Motor neuron (in vitro differentiated cells): ENCODE data around the gene HMGB4. TPM values are rescaled to one million over a fixed set of nuclear protein-coding genes. Genes with fewer than 3 reads are reported as not detected.

Source experiments
- ATAC-seq, 8 experiments: fragments of 200-7000 bp; cut with Tn5 transposase; replicated peaks in 6 of 8; 2 replicates each; pipeline ENCODE4 v1.8.0; 2021; ENCODE audit warnings: mild to moderate bottlenecking in 8 of 8, moderate library complexity in 8 of 8
- H3K27ac ChIP-seq, 2 donors: fragments of 250-450 bp; sonication (Bioruptor Pico); 2 replicates each; pipeline ENCODE4 v1.9.0; 2021; ENCODE audit warnings: antibody characterized with exemption in 2 of 2, mild to moderate bottlenecking in 2 of 2, moderate library complexity in 1 of 2
- H3K4me1 ChIP-seq, 2 donors: fragments of 250-450 bp; sonication (Bioruptor Pico); replicated peaks in 1 of 2; 2 replicates each; pipeline ENCODE4 v1.6.1; 2021; ENCODE audit warnings: antibody characterized with exemption in 2 of 2, mild to moderate bottlenecking in 2 of 2, moderate library complexity in 1 of 2
- H3K4me3 ChIP-seq, 5 donors: fragments of 250-450 bp; sonication (Bioruptor Pico); 2 replicates each; pipeline ENCODE4 v1.9.0; 2021; ENCODE audit warnings: antibody characterized with exemption in 5 of 5, mild to moderate bottlenecking in 5 of 5, moderate library complexity in 4 of 5
- WGBS, 10 experiments: fragments of 450-650 bp; shearing (Covaris generic); methylation state at CpG; one replicate each; pipeline ENCODE4 v1.0.0; 2022; 5-methylcytosine and 5-hydroxymethylcytosine counted together
- in situ Hi-C, 9 experiments: fragments of 400-800 bp; cut with MboI; loops; one replicate each; pipeline ENCODE4 v1.15.0; 2021; ENCODE audit warnings: low sequenced_read_pairs in 9 of 9, low pct_unique_long_range_greater_than_20kb in 2 of 9; ENCODE audit not compliant: unreplicated experiment in 9 of 9
- total RNA-seq, 8 experiments: library from RNA; unstranded; fragments of 300-600 nt; gene quantifications; 2 replicates each; pipeline versions ENCODE4 v1.2.3 to v1.2.4, GENCODE V29; 2022

The HMGB4 gene
- total RNA-seq, 8 experiments from 2014 or later = 0.08 to 0.85 (median 0.33) TPM; not detected in 4

DNA sequence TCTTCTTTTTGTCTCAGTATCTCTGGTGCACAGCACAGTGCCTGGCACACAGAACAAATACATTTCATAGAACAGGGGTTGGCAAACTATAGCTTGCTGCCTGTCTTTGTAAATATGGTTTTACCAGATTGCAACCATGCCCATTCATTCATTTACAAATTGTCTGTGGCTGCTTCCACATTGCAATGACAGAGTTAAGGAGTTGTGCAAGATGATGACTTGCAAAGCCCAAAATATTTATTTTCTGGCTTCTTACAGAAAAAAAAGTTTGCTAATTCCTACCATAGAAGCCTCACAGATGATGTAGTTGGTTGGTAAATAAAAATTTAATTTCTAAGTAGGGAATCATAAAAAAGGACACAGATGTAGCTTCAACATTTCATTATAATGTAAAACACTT lies 11.2 kb upstream of the HMGB4 start:
- in situ Hi-C loops = no loop called here
- H3K4me3 ChIP-seq = no peak overlapping the region
- H3K4me1 ChIP-seq = no peaks in the 10 kb centered on the region
- H3K27ac ChIP-seq = no peak overlapping the region
- peak in 2 of 8 experiments; percentile 26 to 45 for ATAC-seq

DNA sequence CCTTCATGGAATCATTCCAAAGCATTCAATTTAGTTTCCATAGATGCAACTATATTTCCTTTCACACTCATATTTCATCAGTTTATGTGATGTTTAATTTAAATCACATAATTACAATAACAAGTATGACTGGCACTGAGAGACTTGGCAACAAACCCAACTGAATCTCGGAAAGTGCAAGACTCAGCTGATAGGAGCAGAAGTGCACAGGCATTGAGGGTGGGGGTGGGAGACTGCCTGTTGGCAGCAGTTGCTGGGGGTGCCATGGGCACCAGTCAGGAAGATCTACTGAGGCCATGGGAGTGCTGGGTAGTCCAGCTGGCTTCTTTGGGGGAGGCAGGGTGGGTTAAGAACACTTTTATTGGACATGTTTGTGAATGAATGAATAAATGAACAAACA lies 10.4 kb upstream of the HMGB4 start:
- Histone ChIP-seq H3K4me1 (no peaks in the 10 kb centered on the region), H3K4me3 (no peak overlapping the region), H3K27ac (no peak overlapping the region)
- in situ Hi-C loops = no loop called here
- WGBS, 10 experiments = 0 to 100% (median 67%) methylated on average over 1 of the region's 1 CpG; no CpG with 5 or more reads in 6 of the 10 experiments
- no peak for ATAC-seq

- Histone ChIP-seq H3K4me1 (no peaks in the 10 kb centered on the region), H3K4me3 (no peak overlapping the region), H3K27ac (no peak overlapping the region)
- no peak for ATAC-seq
- WGBS, 10 experiments = 20 to 87% (median 80%) methylated on average over 1 to 5 of the region's 5 CpGs; no CpG with 5 or more reads in 2 of the 10 experiments
- in situ Hi-C loops = no loop called here
These were observed 9.8 kb upstream of the HMGB4 start for GRCh38 chr1:33854091-33854490.

DNA sequence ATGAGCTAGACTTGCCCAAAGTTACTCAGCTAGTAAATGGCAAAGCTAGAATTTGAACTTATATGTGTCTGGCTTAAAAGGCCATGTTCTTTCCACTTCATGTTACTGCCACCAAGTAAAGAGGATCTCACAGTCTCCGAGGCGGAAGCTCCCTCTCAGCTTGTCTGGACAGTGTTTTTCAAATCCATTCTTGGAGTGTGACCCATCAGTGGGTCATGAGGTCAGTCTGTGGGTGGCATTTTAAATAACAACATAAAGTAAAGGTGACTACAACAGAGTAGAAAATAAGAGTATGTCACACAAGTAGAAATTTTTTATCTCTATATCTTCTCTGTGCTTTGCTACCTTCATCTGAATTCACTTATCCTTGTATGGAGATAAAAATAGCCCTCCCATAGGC lies 3.2 kb upstream of the HMGB4 start:
- ATAC-seq = no peak
- Histone ChIP-seq H3K27ac (no peak overlapping the region), H3K4me1 (no peaks in the 10 kb centered on the region), H3K4me3 (no peak overlapping the region)
- WGBS, 10 experiments = 50 to 93% (median 87%) methylated on average over 2 of the region's 2 CpGs; no CpG with 5 or more reads in 4 of the 10 experiments
- in situ Hi-C loops = no loop called here

DNA sequence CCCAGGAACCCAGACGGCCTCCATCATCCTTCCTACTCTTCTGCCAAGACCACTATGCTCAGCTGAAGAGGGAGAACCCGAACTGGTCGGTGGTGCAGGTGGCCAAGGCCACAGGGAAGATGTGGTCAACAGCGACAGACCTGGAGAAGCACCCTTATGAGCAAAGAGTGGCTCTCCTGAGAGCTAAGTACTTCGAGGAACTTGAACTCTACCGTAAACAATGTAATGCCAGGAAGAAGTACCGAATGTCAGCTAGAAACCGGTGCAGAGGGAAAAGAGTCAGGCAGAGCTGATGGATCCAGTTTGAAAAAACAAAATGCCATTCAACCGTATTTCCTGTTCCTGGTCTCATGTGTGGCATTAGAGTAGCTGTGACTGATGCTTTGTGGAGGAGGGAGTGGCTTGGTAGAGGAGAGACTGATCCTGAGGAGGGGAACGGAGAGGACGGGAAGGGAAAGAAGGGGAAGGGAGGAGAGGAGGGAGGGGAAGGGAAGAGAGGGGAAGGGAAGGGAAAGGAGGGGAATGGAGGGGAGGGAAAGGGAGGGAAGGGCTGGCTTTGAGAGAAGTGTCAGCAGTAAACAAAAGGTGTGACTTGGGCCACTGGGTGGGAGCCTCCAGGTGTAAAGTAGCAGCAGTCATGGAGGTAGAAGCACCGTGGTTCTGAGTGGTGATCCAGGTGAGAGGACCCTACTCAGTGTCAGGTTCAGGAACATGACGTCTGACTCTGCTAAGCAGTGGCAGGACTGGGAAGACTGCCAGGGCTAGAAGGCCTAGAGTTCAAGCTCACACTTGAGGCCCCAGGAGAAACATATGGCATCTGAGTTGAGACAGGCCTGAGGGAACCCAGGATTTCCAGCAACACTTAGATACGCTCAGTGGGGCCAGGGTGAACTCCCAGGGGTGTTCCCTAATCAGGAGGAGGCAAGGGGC lies 846 bp downstream of the HMGB4 start:
- H3K27ac ChIP-seq = no peak overlapping the region
- in situ Hi-C loops = no loop called here
- no peak overlapping the region for H3K4me3 ChIP-seq
- ATAC-seq = no peak
- H3K4me1 ChIP-seq = no peaks in the 10 kb centered on the region
- 77 to 100% (median 92%) methylated on average over 1 to 9 of the region's 14 CpGs; no CpG with 5 or more reads in 2 of the 10 experiments for WGBS, 10 experiments

- H3K4me1 ChIP-seq = no peaks in the 10 kb centered on the region
- in situ Hi-C loops = no loop called here
- ATAC-seq = peak in 1 of 8 experiments; percentile 46
- 57 to 86% (median 80%) methylated on average over 1 to 6 of the region's 6 CpGs; no CpG with 5 or more reads in 5 of the 10 experiments for WGBS, 10 experiments
- no peak overlapping the region for H3K27ac ChIP-seq
- H3K4me3 ChIP-seq = no peak overlapping the region
These were observed 2.4 kb downstream of the HMGB4 start for GRCh38 chr1:33866281-33866680.

DNA sequence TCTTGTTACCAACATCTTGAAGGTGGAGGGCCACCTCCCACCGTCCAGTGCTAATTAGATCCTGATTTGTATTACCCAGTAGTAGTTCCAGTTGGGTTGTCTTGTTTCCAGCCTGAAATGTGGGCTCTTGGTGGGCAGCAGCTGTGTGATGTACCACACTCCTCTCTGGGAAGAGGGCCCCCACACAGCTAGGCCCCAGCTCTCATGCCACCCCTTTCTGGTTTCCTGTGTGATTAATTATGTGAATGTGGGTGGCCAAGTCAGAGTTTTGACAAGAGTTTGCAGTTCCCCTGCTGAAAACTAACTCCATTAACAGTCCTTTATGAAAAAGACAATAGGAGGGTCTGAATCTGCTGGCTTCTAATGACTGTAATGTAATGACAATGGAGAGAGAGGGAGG lies 3.8 kb downstream of the HMGB4 start:
- 17 to 100% (median 66%) methylated on average over 1 of the region's 1 CpG; no CpG with 5 or more reads in 4 of the 10 experiments for WGBS, 10 experiments
- no peak overlapping the region for H3K27ac ChIP-seq
- H3K4me1 ChIP-seq = no peaks in the 10 kb centered on the region
- in situ Hi-C loops = no loop called here
- no peak for ATAC-seq
- H3K4me3 ChIP-seq = no peak overlapping the region

DNA sequence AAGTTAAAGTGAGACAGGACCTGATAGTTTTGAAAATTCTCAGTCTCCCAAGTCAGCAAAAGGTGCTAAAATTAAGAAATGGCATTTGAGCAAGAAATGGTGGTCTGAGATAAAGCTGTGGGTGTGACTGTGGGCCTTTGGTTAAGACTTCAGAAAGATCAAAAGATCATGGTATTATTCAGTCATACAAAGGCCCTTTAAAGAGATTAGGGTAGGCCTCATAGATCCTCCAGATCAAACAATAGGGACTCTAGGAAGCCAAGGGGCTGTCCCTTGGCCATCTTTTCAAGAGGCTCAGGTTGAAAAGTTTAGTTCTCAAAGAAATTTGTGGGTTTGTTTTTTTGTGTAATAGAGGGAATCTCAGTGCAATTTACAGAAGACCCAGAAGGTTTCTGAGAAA lies 8.4 kb downstream of the HMGB4 start:
- Histone ChIP-seq H3K27ac (no peak overlapping the region), H3K4me1 (no peaks in the 10 kb centered on the region), H3K4me3 (no peak overlapping the region)
- no peak for ATAC-seq
- in situ Hi-C loops = no loop called here

- in situ Hi-C loops = no loop called here
- Histone ChIP-seq H3K4me3 (no peak overlapping the region), H3K4me1 (no peaks in the 10 kb centered on the region), H3K27ac (no peak overlapping the region)
- ATAC-seq = no peak
- 37 to 91% (median 68%) methylated on average over 1 to 2 of the region's 2 CpGs; no CpG with 5 or more reads in 2 of the 10 experiments for WGBS, 10 experiments
These were observed 8.8 kb downstream of the HMGB4 start for GRCh38 chr1:33872683-33873082.

GRCh38 chr1:33874636-33875035 lies 10.8 kb downstream of the HMGB4 start:
- no peak overlapping the region for H3K4me3 ChIP-seq
- 37 to 100% (median 90%) methylated on average over 1 to 6 of the region's 7 CpGs; no CpG with 5 or more reads in 3 of the 10 experiments for WGBS, 10 experiments
- in situ Hi-C loops = no loop called here
- ATAC-seq = no peak
- no peak overlapping the region for H3K27ac ChIP-seq
- H3K4me1 ChIP-seq = no peaks in the 10 kb centered on the region

DNA sequence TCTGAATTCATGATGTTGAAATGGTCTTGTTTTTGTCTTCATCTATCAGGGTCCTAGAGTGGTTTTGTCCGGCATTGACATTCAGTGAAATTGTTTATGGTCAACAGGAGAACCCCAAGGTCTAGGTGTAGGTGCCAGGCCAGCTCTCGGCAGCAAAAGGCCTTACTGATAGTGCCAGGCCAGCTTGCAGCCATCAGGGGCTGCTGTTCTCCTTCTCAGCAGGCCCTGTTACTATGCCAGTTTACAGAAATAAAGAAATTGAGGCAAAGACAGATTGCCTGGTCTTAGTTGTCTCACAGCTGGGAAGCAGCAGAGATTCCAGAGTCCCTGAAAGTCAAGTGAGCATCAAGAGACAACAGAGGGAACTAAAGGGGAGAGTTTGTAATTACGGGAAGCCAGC lies 12.0 kb downstream of the HMGB4 start:
- Histone ChIP-seq H3K4me3 (no peak overlapping the region), H3K4me1 (no peaks in the 10 kb centered on the region), H3K27ac (no peak overlapping the region)
- ATAC-seq = no peak
- in situ Hi-C loops = no loop called here
- 56 to 100% (median 83%) methylated on average over 1 to 3 of the region's 3 CpGs; no CpG with 5 or more reads in 4 of the 10 experiments for WGBS, 10 experiments

DNA sequence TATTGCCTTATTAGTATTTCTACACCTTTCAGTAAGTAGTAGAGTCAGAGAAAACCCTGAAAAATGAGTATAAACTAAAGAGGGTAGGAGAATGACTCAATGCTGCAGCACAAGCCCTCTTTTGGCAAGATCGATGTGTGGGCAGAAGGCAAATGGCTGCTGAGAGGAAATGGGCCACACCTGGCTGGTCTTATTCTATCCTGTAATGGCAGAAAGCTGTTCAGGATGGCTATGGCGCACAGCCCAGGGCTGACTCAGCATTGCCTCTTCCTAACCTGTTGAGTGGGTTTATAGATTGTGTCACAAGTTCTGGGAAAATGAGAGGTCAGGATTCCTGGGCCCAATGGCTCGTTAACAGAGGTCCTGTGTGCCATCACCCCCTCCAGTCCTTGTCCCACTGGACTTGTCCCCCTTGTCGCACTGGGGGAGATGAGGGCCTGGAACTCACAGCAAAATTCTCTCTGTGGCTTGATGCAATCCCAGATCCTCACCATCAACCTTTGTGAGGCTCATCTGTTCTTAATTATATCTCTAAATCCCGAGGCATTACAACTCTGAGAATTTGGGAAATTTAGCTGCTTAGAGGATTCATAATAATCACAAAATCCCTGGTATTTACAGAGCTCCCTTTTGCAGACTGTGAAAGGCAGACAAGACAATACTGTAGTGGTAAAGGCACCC lies 13.2 kb downstream of the HMGB4 start:
- WGBS, 10 experiments = 0 to 97% (median 71%) methylated on average over 1 to 5 of the region's 5 CpGs; no CpG with 5 or more reads in 1 of the 10 experiments
- in situ Hi-C loops = no loop called here
- ATAC-seq = peak in 1 of 8 experiments; percentile 20
- H3K4me3 ChIP-seq = no peak overlapping the region
- no peaks in the 10 kb centered on the region for H3K4me1 ChIP-seq
- H3K27ac ChIP-seq = no peak overlapping the region

DNA sequence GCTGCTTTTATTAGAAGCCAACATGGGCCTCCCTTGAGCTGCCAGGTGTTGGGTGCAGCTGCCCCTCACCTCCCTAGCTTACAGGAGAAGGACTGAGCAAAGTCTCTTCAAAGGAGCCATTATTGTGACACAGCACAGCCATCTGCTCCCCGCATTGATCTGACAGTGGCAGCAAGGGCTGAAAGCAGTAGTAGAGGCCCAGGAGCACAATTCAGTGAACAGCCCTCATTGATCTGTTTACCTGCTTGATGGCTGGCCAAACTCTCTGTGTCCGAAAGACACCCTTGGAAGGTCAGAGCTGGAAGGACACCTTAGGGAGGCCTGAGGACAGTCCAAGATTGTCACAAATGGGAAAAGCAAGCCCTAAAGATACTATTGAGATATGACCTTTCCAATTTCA lies 14.5 kb downstream of the HMGB4 start:
- in situ Hi-C loops = no loop called here
- ATAC-seq = no peak
- H3K4me1 ChIP-seq = no peaks in the 10 kb centered on the region
- WGBS, 10 experiments = 40 to 100% (median 93%) methylated on average over 1 to 2 of the region's 2 CpGs; no CpG with 5 or more reads in 3 of the 10 experiments
- H3K4me3 ChIP-seq = no peak overlapping the region
- no peak overlapping the region for H3K27ac ChIP-seq
